ENCODE measurements around the gene SLC12A5. TPM values are rescaled to one million over a fixed set of nuclear protein-coding genes. Genes with fewer than 3 reads are reported as not detected.

SLC12A5 gene
- total RNA-seq, 1 donor from 2014 or later: not detected

DNA sequence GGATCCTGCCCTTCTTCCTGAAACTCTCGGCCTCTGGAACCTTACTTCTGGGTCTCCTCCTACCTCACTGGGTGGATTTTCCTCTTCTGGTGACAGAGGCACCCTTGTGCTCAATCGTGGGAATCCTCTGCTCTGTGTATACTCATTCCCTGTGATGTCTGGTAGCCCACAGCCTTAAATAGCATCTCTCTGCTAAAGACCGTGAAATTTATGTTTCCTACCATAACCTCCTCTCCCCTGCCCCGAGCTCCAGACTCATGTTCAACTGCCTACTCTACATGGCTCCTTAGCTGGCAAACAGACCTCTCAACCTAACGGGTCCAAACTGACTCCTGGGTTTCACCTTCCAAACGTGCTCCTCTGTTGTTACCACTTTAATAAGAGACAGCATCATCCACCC is 10.4 kb upstream of the SLC12A5 start:
- no peak for DNase-seq (ENCODE audit: extremely low spot score, unreplicated experiment)
- Mint-ChIP-seq H3K9me3 (ENCODE audit: unreplicated experiment) (no peaks in the 10 kb centered on the region), H3K36me3 (ENCODE audit: unreplicated experiment) (no peaks in the 10 kb centered on the region), H3K27me3 (ENCODE audit: unreplicated experiment) (peaks cover 62% of the 10 kb centered on the region), H3K4me3 (ENCODE audit: unreplicated experiment) (no peak overlapping the region), H3K27ac (ENCODE audit: unreplicated experiment) (no peak overlapping the region), H3K4me1 (ENCODE audit: unreplicated experiment) (peaks cover 11% of the 10 kb centered on the region)
- TF ChIP-seq, protein P1, sequence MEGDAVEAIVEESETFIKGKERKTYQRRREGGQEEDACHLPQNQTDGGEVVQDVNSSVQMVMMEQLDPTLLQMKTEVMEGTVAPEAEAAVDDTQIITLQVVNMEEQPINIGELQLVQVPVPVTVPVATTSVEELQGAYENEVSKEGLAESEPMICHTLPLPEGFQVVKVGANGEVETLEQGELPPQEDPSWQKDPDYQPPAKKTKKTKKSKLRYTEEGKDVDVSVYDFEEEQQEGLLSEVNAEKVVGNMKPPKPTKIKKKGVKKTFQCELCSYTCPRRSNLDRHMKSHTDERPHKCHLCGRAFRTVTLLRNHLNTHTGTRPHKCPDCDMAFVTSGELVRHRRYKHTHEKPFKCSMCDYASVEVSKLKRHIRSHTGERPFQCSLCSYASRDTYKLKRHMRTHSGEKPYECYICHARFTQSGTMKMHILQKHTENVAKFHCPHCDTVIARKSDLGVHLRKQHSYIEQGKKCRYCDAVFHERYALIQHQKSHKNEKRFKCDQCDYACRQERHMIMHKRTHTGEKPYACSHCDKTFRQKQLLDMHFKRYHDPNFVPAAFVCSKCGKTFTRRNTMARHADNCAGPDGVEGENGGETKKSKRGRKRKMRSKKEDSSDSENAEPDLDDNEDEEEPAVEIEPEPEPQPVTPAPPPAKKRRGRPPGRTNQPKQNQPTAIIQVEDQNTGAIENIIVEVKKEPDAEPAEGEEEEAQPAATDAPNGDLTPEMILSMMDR (IDR thresholded peaks at IDR 0.05): no peak

- Mint-ChIP-seq H3K27me3 (ENCODE audit: unreplicated experiment) (peaks cover 67% of the 10 kb centered on the region), H3K36me3 (ENCODE audit: unreplicated experiment) (no peaks in the 10 kb centered on the region), H3K4me1 (ENCODE audit: unreplicated experiment) (peaks cover 7% of the 10 kb centered on the region), H3K27ac (ENCODE audit: unreplicated experiment) (no peak overlapping the region), H3K4me3 (ENCODE audit: unreplicated experiment) (no peak overlapping the region), H3K9me3 (ENCODE audit: unreplicated experiment) (no peaks in the 10 kb centered on the region)
- DNase-seq (ENCODE audit: extremely low spot score, unreplicated experiment): no peak
- TF ChIP-seq, protein P1 (IDR thresholded peaks at IDR 0.05): no peak
These were observed 8.5 kb upstream of the SLC12A5 start for GRCh38 chr20:46020555-46020954.

DNA sequence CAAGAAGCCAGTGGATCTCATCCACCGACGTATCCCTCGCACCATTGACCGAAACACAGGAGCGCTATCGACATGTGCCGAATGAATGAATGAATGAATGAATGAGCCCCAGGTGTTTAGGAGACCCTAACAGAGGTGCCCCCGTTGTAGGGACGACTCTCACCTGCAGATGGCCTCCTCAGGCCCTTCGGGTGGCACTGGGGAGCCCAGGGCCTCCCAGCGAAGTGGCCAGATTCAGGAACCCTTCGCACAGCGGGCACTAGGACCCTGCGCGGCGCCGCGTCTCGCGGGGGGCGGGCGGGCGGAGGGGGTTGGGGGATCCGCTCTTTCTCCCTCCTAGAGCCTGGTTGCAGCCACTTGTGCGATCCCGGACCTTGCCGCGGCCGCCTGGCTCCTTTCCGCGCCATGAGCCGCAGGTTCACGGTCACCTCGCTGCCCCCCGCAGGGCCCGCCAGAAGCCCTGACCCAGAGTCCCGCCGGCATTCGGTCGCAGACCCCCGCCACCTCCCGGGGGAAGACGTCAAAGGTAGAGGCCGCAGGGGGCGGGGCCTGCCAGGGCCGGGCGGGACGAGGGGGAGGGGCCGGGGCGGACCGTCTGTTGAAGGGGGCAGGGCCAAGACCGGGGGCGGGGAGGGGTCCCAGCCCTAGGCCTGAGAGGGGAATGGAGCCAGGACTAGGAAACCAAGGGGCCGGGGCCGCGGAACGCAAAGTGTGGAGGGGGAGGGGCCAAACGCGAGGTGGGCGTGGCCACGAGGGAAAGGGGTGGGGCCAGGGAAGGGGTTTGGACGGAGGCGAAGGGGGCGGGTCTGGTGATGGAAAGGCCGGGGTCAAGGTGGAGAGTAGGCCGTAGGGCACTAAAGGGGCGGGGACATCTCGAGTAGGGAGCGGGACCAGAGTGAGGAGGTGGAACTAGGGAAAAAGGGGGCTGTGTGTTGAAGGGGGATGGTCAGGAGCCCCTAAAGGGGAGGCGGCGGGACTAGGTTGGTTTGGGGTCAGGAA is 7.4 kb upstream of the SLC12A5 start:
- H3K27ac Mint-ChIP-seq (ENCODE audit: unreplicated experiment): no peak overlapping the region
- H3K4me1 Mint-ChIP-seq (ENCODE audit: unreplicated experiment): peaks cover 7% of the 10 kb centered on the region

GRCh38 chr20:46022411-46023147 is 6.4 kb upstream of the SLC12A5 start:
- TF ChIP-seq, protein P1 (IDR thresholded peaks at IDR 0.05): peak; percentile 52
- H3K36me3 Mint-ChIP-seq (ENCODE audit: unreplicated experiment): no peaks in the 10 kb centered on the region
- peaks cover 55% of the 10 kb centered on the region for H3K27me3 Mint-ChIP-seq (ENCODE audit: unreplicated experiment)
- no peak for DNase-seq (ENCODE audit: extremely low spot score, unreplicated experiment)
- peak overlapping the region; percentile 27 for H3K4me3 Mint-ChIP-seq (ENCODE audit: unreplicated experiment)
- H3K4me1 Mint-ChIP-seq (ENCODE audit: unreplicated experiment): peaks cover 7% of the 10 kb centered on the region
- H3K27ac Mint-ChIP-seq (ENCODE audit: unreplicated experiment): no peak overlapping the region
- no peaks in the 10 kb centered on the region for H3K9me3 Mint-ChIP-seq (ENCODE audit: unreplicated experiment)

More for the DNA sequence above, 7.4 kb upstream of the SLC12A5 start:
- Mint-ChIP-seq H3K27me3 (ENCODE audit: unreplicated experiment) (peaks cover 61% of the 10 kb centered on the region), H3K4me3 (ENCODE audit: unreplicated experiment) (peak overlapping the region; percentile 68), H3K9me3 (ENCODE audit: unreplicated experiment) (no peaks in the 10 kb centered on the region), H3K36me3 (ENCODE audit: unreplicated experiment) (no peaks in the 10 kb centered on the region)
- DNase-seq (ENCODE audit: extremely low spot score, unreplicated experiment): no peak
- TF ChIP-seq, protein P1 (IDR thresholded peaks at IDR 0.05): no peak

GRCh38 chr20:46023148-46023484 is 5.9 kb upstream of the SLC12A5 start:
- H3K36me3 Mint-ChIP-seq (ENCODE audit: unreplicated experiment): no peaks in the 10 kb centered on the region
- DNase-seq (ENCODE audit: extremely low spot score, unreplicated experiment): no peak
- TF ChIP-seq, protein P1 (IDR thresholded peaks at IDR 0.05): no peak
- no peak overlapping the region for H3K27ac Mint-ChIP-seq (ENCODE audit: unreplicated experiment)
- peaks cover 7% of the 10 kb centered on the region for H3K4me1 Mint-ChIP-seq (ENCODE audit: unreplicated experiment)
- H3K27me3 Mint-ChIP-seq (ENCODE audit: unreplicated experiment): peaks cover 54% of the 10 kb centered on the region
- H3K4me3 Mint-ChIP-seq (ENCODE audit: unreplicated experiment): no peak overlapping the region
- no peaks in the 10 kb centered on the region for H3K9me3 Mint-ChIP-seq (ENCODE audit: unreplicated experiment)

Data from osteocyte (in vitro differentiated cells).